Testis (tissue), 2 donors: Measurements from ENCODE around the gene NEDD1.

Source experiments
- POLR2A ChIP-seq: fragments of 450-650 bp; IDR thresholded peaks from one replicate; pipeline ENCODE4 v1.6.1; 2017; ENCODE audit warnings: antibody characterized with exemption, mild to moderate bottlenecking, moderate library complexity
- TF ChIP-seq, protein P1 (sequence below), 3 experiments: fragments of 450-650 bp in 2 of 3; fragments of 200-600 bp in 1 of 3; sonication (generic) in 1 of 3; IDR thresholded peaks; one replicate each; pipeline ENCODE4 v1.5.1; 2016 to 2019; ENCODE audit warnings: antibody characterized with exemption in 3 of 3, mild to moderate bottlenecking in 2 of 3, moderate library complexity in 1 of 3

GRCh38 chr12:96858162-96858561 is 48.9 kb upstream of the NEDD1 start:
- TF ChIP-seq, protein P1, sequence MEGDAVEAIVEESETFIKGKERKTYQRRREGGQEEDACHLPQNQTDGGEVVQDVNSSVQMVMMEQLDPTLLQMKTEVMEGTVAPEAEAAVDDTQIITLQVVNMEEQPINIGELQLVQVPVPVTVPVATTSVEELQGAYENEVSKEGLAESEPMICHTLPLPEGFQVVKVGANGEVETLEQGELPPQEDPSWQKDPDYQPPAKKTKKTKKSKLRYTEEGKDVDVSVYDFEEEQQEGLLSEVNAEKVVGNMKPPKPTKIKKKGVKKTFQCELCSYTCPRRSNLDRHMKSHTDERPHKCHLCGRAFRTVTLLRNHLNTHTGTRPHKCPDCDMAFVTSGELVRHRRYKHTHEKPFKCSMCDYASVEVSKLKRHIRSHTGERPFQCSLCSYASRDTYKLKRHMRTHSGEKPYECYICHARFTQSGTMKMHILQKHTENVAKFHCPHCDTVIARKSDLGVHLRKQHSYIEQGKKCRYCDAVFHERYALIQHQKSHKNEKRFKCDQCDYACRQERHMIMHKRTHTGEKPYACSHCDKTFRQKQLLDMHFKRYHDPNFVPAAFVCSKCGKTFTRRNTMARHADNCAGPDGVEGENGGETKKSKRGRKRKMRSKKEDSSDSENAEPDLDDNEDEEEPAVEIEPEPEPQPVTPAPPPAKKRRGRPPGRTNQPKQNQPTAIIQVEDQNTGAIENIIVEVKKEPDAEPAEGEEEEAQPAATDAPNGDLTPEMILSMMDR (IDR thresholded peaks at IDR 0.05) = no peak
- no peak for TF ChIP-seq POLR2A
